Fibroblast of the conjunctiva (primary cell): ENCODE measurements around the gene RPL29.
A peak's percentile ranks its signal among the peaks of the same experiment; 100 is the strongest.

ENCODE experiments used
- DNase-seq: peaks from one replicate; pipeline ENCODE4 v3.0.0-alpha.2; 2010; ENCODE audit warnings: low read depth

The RPL29 gene

DNA sequence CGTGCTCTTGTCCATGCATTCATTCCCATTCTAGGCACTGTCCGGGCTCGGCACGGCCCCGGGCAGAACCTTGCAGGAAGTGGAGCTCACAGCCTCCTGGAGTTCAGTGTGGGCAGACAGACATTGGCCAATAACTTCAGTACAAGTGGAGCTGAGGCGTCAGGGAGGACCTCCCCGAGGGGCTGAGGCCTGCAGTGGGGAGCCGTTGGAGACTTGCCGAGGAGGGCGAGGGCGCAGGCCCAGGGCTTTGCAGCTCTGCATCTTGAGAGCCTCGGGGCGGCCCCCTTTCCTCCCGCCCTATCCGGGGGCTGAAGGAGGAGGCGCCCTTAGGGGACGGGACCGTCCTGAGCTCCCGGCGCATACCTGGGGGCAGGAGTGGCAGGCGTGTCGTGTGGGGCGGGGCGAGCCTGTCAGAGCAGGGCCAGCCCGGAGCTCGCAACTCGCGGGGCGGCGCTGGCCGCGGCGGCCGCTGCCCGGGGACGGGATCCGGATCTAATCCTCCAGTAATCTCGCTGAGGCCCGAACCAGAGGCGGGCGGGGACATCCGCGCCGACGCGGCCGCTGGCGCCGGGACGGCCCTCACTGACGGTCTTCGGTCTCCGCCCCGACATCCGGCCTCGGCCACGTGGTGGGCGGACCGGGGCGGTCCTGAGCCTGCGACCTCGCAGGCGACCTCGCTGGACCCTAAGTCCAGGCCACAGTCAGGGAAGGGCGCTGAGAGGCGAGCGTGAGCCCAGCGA is 12.7 kb downstream of the RPL29 start, which contains the start of gene ACY1:
TSS of gene ACY1 (plus strand) at position 698 of the 740 bp plus-strand sequence. CDS start 530 bp downstream, outside the sequence.
- peak; percentile 75 for DNase-seq

DNA sequence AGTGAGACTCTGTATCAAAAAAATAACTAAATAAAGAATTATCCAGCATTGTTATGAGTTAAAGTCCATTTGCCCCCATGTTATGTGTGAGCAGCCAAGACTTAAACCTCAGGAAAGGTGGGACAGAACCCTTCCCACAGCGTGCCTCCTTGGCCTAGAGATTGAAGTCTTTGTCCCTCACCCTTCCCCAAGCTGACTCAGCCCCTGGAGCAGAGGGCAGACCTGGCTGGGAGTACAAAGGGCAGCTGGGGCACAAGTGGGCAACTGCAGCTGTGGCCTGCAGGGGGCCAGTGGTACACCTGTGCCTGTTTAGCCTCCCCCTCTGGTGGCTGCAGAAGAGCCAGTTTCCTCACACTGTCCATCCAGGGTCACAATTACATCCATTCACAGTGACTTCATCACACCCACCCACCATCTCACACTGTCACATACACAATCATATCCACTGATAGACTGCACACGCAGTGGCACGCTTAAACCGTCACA is 13.3 kb downstream of the RPL29 start:
- DNase-seq = no peak

DNA sequence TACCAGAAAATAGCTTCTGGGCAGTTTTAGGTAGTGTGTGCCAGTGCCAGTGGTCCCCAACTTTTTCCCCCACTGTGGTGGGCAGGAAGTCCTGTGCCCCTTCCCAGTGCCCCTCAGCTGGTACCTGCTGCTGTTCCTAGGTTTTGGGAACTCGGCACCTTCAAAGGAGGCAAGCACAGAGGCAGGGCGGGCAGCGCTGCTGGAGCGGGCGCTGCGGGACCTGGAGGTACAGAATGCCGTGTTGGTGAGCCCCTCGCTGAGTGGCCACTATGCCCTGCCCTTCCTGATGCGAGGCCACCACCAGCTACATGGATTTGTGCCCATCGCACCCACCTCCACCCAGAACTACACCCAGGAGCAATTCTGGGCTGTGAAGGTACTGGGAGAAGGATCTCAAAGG is 15.4 kb downstream of the RPL29 start:
- DNase-seq = no peak

- DNase-seq = no peak
Observed at GRCh38 chr3:51978143-51978502, 17.6 kb downstream of the RPL29 start.

- DNase-seq = no peak
Observed at GRCh38 chr3:51977446-51978142, 18.1 kb downstream of the RPL29 start.

- no peak for DNase-seq
Observed at GRCh38 chr3:51975852-51976549, 19.7 kb downstream of the RPL29 start.

GRCh38 chr3:51974963-51975851 is 20.5 kb downstream of the RPL29 start, which contains the start of gene ABHD14A:
TSS of gene ABHD14A (plus strand) at chr3:51975064. CDS start at chr3:51975136, 72 bp downstream.
- DNase-seq = peak; percentile 29

GRCh38 chr3:51974277-51974962 is 21.3 kb downstream of the RPL29 start:
- no peak for DNase-seq

GRCh38 chr3:51971350-51971749 is 24.3 kb downstream of the RPL29 start:
- DNase-seq = no peak

DNA sequence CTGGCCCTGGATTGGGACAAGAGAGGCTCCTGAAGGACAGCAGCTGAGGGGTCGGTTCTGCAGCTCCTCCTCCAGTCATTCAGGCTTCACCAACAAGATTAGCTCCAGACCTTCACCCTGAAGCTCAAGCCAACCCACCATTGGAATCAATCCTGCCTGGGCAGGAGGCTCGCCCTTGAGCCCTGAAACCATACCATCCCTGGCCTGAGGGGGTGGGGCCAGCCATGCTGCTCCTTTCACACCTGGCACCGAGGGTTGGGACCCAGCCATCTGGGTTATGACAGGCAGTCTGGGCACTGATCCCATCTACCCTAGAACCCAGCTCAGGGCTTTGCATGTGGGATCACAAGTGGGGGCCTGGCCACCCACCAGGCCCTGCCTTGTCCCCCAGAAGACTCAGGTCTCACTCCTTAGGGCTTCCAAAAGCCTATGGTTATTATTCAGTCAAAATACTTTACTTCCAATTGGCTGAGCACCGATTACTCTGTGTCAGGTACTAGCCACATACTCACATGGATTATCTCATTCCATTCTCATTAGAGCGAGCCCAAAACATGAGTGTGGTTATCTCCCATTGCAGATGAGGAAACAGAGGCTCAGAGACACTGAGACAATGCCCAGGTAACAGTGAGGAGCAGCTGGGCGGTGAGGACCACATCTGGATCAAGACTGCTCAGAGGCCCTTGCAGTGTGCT is 24.9 kb downstream of the RPL29 start:
- DNase-seq = no peak

GRCh38 chr3:51969841-51970240 is 25.9 kb downstream of the RPL29 start:
- DNase-seq = no peak

GRCh38 chr3:51968883-51969678 is 26.6 kb downstream of the RPL29 start:
- DNase-seq = no peak

- no peak for DNase-seq
Observed at GRCh38 chr3:51968170-51968775, 27.4 kb downstream of the RPL29 start.

GRCh38 chr3:51967384-51968169 is 28.1 kb downstream of the RPL29 start, which contains the start of gene PCBP4:
TSS of gene PCBP4 (minus strand) at chr3:51967454. CDS start at chr3:51961240, 6,214 bp downstream.
- no peak for DNase-seq

- no peak for DNase-seq
Observed at GRCh38 chr3:51966922-51967383, 28.7 kb downstream of the RPL29 start.

- no peak for DNase-seq
Observed at GRCh38 chr3:51966486-51966885, 29.2 kb downstream of the RPL29 start.

DNA sequence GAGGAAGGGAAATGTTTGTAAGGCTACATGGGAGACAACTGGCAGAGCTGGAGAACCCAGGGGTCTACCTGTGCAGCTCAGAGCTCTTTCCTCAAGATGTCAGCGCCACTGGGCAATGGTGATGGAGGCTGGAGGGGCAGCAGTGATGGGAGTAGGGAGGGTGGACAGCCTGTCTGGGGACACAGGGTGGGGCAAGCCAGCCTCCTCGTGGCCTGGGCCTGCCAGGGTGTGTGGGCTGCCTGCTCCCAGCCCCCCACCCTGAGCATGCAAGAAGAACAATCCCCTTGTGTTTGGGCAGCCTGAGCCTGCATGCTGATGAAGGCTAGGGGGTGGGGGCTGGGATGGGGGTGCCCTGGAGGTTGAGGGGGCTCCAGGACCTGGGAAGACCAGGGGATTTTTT is 29.7 kb downstream of the RPL29 start:
- no peak for DNase-seq

DNA sequence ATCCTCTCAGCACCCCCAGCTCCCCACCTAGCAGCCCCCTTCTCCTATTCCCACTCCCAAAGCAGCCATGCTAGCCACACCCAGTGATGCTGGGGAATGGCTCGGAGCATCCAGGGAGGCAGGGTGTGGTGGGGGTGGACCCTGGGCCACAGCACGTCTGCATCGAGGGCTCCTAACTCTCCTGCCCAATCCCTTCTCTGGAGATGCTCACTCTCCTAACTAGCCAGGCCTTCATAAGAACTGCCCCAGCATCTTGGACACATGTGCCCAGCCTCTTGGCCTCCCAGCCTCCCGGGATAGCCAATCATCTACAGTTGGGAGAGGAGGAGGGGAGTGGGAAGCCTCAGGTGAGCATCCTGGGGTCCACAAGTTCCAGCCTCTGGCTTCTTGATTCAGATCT is 31.2 kb downstream of the RPL29 start:
- DNase-seq = no peak
